Prostate gland (tissue), 2 donors: ENCODE data around the gene CA7. TPM values are rescaled to one million over a fixed set of nuclear protein-coding genes. Genes with fewer than 3 reads are reported as not detected.

Experiments
- DNase-seq: peaks from one replicate; pipeline ENCODE4 v3.0.0-alpha.2; 2019; ENCODE audit warnings: low spot score
- H3K27ac ChIP-seq, 2 donors: fragments of 200-600 bp; sonication (generic); 2 replicates each; pipeline ENCODE4 v1.5.1; 2017 to 2019
- H3K27me3 ChIP-seq: fragments of 200-600 bp; sonication (generic); replicated peaks from 2 replicates; pipeline ENCODE4 v1.5.1; 2019; ENCODE audit not compliant: insufficient read depth
- H3K36me3 ChIP-seq, 2 donors: fragments of 200-600 bp; sonication (generic); 1 replicate in 1 of 2; 2 replicates in 1 of 2; pipeline versions ENCODE4 v1.5.1 to v1.8.1; 2017 to 2019
- H3K4me1 ChIP-seq: fragments of 200-600 bp; sonication (generic); replicated peaks from 2 replicates; pipeline ENCODE4 v1.5.1; 2019
- H3K4me3 ChIP-seq, 2 donors: fragments of 200-600 bp; sonication (generic); 2 replicates each; pipeline ENCODE4 v1.5.1; 2017 to 2019
- H3K9me3 ChIP-seq: fragments of 200-600 bp; sonication (generic); 2 replicates; pipeline ENCODE4 v1.5.1; 2017
- CTCF ChIP-seq, 4 experiments: fragments of 200-600 bp in 2 of 4; fragments of 450-650 bp in 2 of 4; sonication (generic) in 2 of 4; IDR thresholded peaks; 1 replicate in 3 of 4; 2 replicates in 1 of 4; pipeline ENCODE4 v1.5.1; 2016 to 2019; ENCODE audit warnings: antibody characterized with exemption in 4 of 4, mild to moderate bottlenecking in 2 of 4, moderate library complexity in 2 of 4
- POLR2A ChIP-seq: fragments of 450-650 bp; IDR thresholded peaks from one replicate; pipeline ENCODE4 v1.6.1; 2016; ENCODE audit warnings: antibody characterized with exemption, mild to moderate bottlenecking
- POLR2AphosphoS5 ChIP-seq: sonication (generic); formaldehyde crosslinking; IDR thresholded peaks from one replicate; pipeline ENCODE4 v1.6.1; 2017; ENCODE audit warnings: antibody characterized with exemption
- WGBS: methylation state at CpG from one replicate; pipeline ENCODE4 v1.1.5; 2018; 5-methylcytosine and 5-hydroxymethylcytosine counted together
- intact Hi-C: fragments of 100-400 bp; cut with DNase I; formaldehyde crosslinking; loops from one replicate; pipeline ENCODE4 v1.14.2; 2022
- total RNA-seq, 2 donors: library from RNA; depleted of rRNA; stranded (reverse); fragments of >200 nt; gene quantifications; one replicate each; pipeline ENCODE4 v1.1.0, GENCODE V29; 2016

CA7 gene
- total RNA-seq, 2 donors from 2014 or later, result 1.9 TPM; not detected in 1

GRCh38 chr16:66889622-66890021 lies 45.4 kb downstream of the CA7 start:
- no peak overlapping the region for H3K27ac ChIP-seq
- intact Hi-C loops, result loop anchor here (5.0 kb wide), 1 partner anchor 268 kb away; the partner anchor contains the start of genes FBXL8 and TRADD
- TF ChIP-seq POLR2A, result no peak
- TF ChIP-seq POLR2AphosphoS5, result no peak
- no peak for TF ChIP-seq CTCF (IDR thresholded peaks at IDR 0.05)
- H3K36me3 ChIP-seq, result peaks cover 0 to 2% of the 10 kb centered on the region in 2 donors
- H3K4me1 ChIP-seq, result no peaks in the 10 kb centered on the region
- no peak overlapping the region for H3K4me3 ChIP-seq
- WGBS, result 68% methylated on average over 4 of the region's 4 CpGs
- H3K9me3 ChIP-seq, result no peaks in the 10 kb centered on the region
- no peak for DNase-seq
- no peaks in the 10 kb centered on the region for H3K27me3 ChIP-seq

GRCh38 chr16:66890799-66891198 lies 46.6 kb downstream of the CA7 start:
- Histone ChIP-seq H3K4me3 (no peak overlapping the region), H3K27me3 (no peaks in the 10 kb centered on the region), H3K27ac (no peak overlapping the region), H3K9me3 (no peaks in the 10 kb centered on the region), H3K4me1 (no peaks in the 10 kb centered on the region), H3K36me3 (no peaks in the 10 kb centered on the region)
- no peak for DNase-seq
- TF ChIP-seq POLR2A (no peak), CTCF (IDR thresholded peaks at IDR 0.05) (no peak), POLR2AphosphoS5 (no peak)
- intact Hi-C loops, result loop anchor here (5.0 kb wide), 1 partner anchor 267 kb away; the partner anchor contains the start of genes FBXL8 and TRADD
- WGBS, result 82% methylated on average over 2 of the region's 2 CpGs

- Histone ChIP-seq H3K36me3 (no peaks in the 10 kb centered on the region), H3K9me3 (no peaks in the 10 kb centered on the region), H3K27ac (no peak overlapping the region), H3K4me3 (no peak overlapping the region), H3K4me1 (no peaks in the 10 kb centered on the region), H3K27me3 (no peaks in the 10 kb centered on the region)
- TF ChIP-seq POLR2AphosphoS5, result no peak
- no peak for TF ChIP-seq POLR2A
- TF ChIP-seq CTCF (IDR thresholded peaks at IDR 0.05), result no peak
- DNase-seq, result no peak
- WGBS, result 92% methylated on average over 4 of the region's 4 CpGs
- intact Hi-C loops, result loop anchor here (5.0 kb wide), 1 partner anchor 266 kb away; the partner anchor contains the start of genes FBXL8 and TRADD
Measured at GRCh38 chr16:66891360-66891759, 47.1 kb downstream of the CA7 start.

GRCh38 chr16:66891797-66892196 lies 47.6 kb downstream of the CA7 start:
- no peak for DNase-seq
- intact Hi-C loops, result loop anchor here (5.0 kb wide), 1 partner anchor 266 kb away; the partner anchor contains the start of genes FBXL8 and TRADD
- no peaks in the 10 kb centered on the region for H3K36me3 ChIP-seq
- no peak overlapping the region for H3K27ac ChIP-seq
- H3K27me3 ChIP-seq, result no peaks in the 10 kb centered on the region
- H3K9me3 ChIP-seq, result no peaks in the 10 kb centered on the region
- H3K4me1 ChIP-seq, result no peaks in the 10 kb centered on the region
- 98% methylated on average over 6 of the region's 6 CpGs for WGBS
- H3K4me3 ChIP-seq, result no peak overlapping the region
- TF ChIP-seq POLR2A (no peak), POLR2AphosphoS5 (no peak), CTCF (IDR thresholded peaks at IDR 0.05) (no peak)

- Histone ChIP-seq H3K27ac (no peak overlapping the region), H3K27me3 (no peaks in the 10 kb centered on the region), H3K36me3 (no peaks in the 10 kb centered on the region), H3K9me3 (no peaks in the 10 kb centered on the region), H3K4me1 (no peaks in the 10 kb centered on the region), H3K4me3 (no peak overlapping the region)
- TF ChIP-seq CTCF (IDR thresholded peaks at IDR 0.05), result no peak
- TF ChIP-seq POLR2AphosphoS5, result no peak
- no peak for TF ChIP-seq POLR2A
- intact Hi-C loops, result loop anchor here (5.0 kb wide), 1 partner anchor 263 kb away; the partner anchor contains the start of genes FBXL8 and TRADD
- DNase-seq, result no peak
- 77% methylated on average over 2 of the region's 2 CpGs for WGBS
Measured at GRCh38 chr16:66894055-66894454, 49.8 kb downstream of the CA7 start.
